ENCODE measurements around the gene ZNF844.
A peak's percentile ranks its signal among the peaks of the same experiment; 100 is the strongest.

The ZNF844 gene

DNA sequence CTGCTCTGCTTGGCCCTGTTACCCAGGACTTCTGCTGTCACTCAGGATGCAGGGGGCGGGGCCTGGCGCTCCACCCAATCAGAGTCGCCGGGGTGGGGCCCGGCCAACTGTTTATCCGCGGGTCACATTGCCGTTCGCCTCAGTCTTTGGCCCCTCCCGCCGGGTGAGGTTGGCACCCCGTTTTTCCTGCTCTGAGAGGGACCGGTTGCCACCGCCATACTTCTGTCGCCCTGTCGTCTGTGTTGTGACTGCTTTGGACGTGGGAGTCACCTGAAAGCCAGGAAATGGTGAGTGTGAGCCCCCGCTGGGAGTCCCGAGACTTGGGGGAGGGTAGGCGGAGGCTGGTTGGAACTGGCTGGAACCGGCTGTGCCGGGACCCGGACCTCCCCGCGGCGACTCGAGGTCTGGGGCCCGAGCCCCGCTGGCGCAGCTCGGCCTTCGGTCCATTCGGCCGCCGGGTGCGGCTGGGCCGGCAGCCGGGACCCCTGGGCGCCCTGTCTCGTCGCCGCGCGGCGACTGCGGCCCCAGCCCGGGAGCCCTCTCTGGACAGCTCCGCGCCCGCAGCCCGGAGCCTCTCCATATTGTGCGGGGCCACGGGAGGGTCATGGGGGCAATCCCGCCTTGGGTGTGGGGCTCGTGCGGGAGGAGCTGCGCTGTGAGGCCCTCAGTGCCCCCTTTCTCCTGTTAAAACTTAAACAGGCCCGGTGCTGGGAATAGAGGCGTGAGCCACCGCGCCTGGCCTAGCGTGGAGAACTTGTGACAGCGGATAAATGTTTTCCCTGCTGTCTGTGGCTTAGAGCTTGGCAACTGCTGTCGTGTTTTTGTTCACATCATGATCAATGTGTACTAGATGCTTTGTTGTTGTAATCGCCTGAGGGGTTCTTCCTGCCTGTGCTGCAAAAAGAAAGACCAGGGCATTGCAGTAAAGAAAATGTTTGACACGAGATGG is at the start of gene ZNF844:
ZNF844 (plus strand) TSS at position 142 of the 949 bp plus-strand sequence; CDS start at position 285, 143 bp downstream.
- FAIRE-seq (no peak), DNase-seq (ENCODE audit: insufficient read length, low spot score) (peak; percentile 65)

DNA sequence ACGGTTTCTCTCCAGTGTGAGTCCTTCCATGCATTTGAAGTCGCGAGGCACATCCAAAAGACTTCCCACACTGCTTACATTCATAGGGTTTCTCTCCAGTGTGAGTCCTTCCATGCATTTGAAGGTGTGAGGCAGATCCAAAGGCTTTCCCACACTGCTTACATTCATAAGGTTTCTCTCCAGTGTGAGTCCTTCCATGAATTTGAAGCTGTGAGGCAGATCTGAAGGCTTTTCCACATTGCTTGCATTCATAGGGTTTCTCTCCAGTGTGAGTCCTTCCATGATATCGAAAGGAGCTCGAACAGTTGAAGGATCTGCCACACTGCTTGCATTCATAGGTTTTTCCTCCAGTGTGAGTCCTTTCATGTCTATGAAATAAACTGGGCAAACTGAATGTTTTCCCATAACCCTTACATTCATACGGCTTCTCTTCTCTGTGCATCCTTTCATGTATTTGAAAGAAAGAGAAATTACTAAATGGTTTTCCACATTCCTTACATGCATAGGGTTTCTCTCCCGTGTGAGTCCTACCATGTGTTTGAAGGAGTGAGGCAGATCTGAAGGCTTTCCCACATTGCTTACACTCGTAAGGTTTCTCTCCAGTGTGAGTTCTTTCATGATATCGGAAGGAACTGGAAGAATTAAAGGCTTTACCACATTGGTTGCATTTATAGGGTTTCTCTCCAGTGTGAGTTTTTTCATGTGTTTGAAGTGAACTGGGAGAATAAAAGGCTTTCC is 49.3 kb upstream of the ZNF844 start:
- DNase-seq (ENCODE audit: insufficient read length, low spot score) = no peak
- FAIRE-seq = no peak
- TF ChIP-seq POLR2A (IDR thresholded peaks at IDR 0.05; ENCODE audit: low read depth, low read length) = no peak

More for the DNA sequence above, at the start of gene ZNF844:
- peak; percentile 26; the same call in 1 of the 2 replicates for TF ChIP-seq POLR2A (IDR thresholded peaks at IDR 0.05; ENCODE audit: low read depth, low read length)

- DNase-seq (ENCODE audit: insufficient read length, low spot score) (no peak), FAIRE-seq (no peak)
- TF ChIP-seq POLR2A (IDR thresholded peaks at IDR 0.05; ENCODE audit: low read depth, low read length) = no peak
These were observed 48.8 kb upstream of the ZNF844 start for GRCh38 chr19:12015753-12016116.

- TF ChIP-seq POLR2A (IDR thresholded peaks at IDR 0.05; ENCODE audit: low read depth, low read length) = no peak
- DNase-seq (ENCODE audit: insufficient read length, low spot score) = no peak
- no peak for FAIRE-seq
These were observed 30.3 kb upstream of the ZNF844 start for GRCh38 chr19:12034198-12034597.

GRCh38 chr19:12034620-12035019 is 29.9 kb upstream of the ZNF844 start:
- DNase-seq (ENCODE audit: insufficient read length, low spot score) (no peak), FAIRE-seq (no peak)
- no peak for TF ChIP-seq POLR2A (IDR thresholded peaks at IDR 0.05; ENCODE audit: low read depth, low read length)

DNA sequence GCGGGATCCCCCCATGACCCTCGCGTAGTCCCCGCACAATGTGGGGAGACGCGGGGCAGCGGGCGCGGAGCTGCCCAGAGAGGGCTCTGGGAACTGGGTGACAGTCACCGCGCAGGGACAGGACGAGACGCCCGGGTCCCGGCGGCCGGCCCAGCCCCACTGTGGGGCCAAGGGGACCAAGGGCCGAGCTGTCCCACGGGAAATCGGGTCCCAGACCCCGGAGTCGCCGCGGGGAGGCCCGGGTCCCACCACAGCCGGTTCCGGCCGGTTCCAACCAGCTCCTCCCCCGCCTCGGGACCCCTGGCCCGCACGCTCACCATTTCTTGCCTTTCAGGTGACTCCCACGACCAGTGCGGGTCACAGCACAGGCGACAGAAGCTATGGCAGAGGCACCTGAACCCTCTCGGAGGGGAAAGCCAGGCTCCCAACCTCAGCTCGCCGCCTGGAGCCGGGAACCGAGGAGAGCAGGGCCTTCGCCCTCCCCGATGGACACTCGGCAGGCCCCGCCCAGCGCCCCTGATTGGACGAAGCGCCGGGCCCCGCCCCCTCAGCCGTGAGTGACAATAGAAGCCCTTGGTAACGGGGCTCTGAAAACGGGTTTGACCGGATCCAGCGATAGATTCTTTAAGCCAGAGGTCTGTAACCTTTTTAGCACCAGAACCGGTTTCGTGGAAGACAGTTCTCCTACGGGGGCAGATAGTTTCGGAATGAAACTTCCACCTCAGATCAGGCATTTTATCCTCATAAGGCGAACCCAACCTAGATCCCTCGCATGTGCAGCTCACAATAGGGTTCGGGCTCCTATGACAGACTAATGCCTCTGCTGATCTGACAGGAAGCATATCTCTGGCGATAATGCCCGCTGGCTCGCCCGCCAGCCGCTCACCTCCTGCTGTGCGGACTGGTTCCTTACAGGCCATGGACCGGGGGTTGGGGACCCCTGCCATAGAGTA is 29.0 kb upstream of the ZNF844 start, which contains the start of gene ZNF433:
ZNF433 (minus strand) TSS at position 460 of the 953 bp plus-strand sequence; CDS start at position 320, 140 bp downstream.
- DNase-seq (ENCODE audit: insufficient read length, low spot score) (peak; percentile 89), FAIRE-seq (no peak)
- TF ChIP-seq POLR2A (IDR thresholded peaks at IDR 0.05; ENCODE audit: low read depth, low read length) = peak; percentile 87

GRCh38 chr19:12042893-12043292 is 21.6 kb upstream of the ZNF844 start:
- FAIRE-seq = no peak
- no peak for TF ChIP-seq POLR2A (IDR thresholded peaks at IDR 0.05; ENCODE audit: low read depth, low read length)
- DNase-seq (ENCODE audit: insufficient read length, low spot score) = no peak

- TF ChIP-seq POLR2A (IDR thresholded peaks at IDR 0.05; ENCODE audit: low read depth, low read length) = no peak
These were observed 20.6 kb upstream of the ZNF844 start for GRCh38 chr19:12043752-12044422.

DNA sequence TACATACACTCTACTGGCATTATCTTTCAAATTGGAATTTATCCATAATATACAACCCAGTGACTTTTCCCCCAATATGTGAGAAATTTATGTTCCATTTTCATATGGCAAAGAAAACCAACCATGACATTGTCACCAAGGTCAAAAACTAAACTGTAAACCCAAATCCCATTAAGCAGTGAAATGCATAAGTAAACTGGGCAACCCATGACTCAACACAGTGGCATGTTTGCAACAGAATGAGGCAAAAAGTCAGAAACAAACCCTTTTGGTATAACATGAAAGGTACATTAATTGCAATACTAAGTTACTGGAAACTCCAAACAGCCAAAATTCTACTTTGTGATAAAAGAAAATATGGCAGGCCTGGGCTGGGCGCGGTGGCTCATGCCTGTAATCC is 16.7 kb upstream of the ZNF844 start:
- DNase-seq (ENCODE audit: insufficient read length, low spot score) = no peak
- FAIRE-seq = no peak
- no peak for TF ChIP-seq POLR2A (IDR thresholded peaks at IDR 0.05; ENCODE audit: low read depth, low read length)

More at GRCh38 chr19:12043752-12044422, 20.6 kb upstream of the ZNF844 start:
- DNase-seq (ENCODE audit: insufficient read length, low spot score) (no peak), FAIRE-seq (no peak)

- no peak for TF ChIP-seq POLR2A (IDR thresholded peaks at IDR 0.05; ENCODE audit: low read depth, low read length)
- no peak for DNase-seq (ENCODE audit: insufficient read length, low spot score)
- peak; percentile 71 for FAIRE-seq
These were observed 12.4 kb upstream of the ZNF844 start for GRCh38 chr19:12052091-12052496.

DNA sequence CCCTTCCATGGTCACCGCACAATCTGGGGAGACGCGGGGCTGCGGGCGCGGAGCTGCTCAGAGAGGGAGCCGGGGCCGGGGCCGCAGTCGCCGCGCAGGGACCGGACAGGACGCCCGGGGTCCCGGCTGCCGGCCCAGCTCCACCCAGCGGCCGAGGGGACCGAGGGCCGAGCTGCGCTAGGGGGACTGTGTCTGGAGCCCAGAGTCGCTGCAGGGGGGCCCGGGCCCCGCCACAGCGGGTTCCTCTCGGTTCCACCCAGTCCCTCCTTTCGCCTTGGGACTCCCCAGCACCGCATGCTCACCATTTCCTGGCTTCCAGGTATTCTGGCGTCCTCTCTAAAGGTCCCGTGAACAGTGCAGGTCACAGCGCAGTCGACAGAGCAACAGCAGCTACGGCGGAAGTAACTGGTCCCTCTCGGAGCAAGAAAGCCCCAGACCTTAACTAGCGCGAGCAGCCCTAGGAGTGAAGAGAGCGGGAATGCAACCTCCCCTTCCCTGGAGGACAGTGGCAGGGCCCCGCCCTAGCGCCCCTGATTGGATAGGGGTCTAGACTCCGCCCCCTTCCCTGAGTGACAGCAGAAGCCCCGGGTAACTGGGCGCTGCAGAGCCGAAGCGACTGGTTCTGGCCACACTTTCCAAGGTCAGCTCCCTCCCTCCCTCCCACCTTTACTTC is 11.9 kb upstream of the ZNF844 start, which contains the start of gene ZNF878:
ZNF878 (minus strand) TSS at position 465 of the 673 bp plus-strand sequence; CDS start at position 305, 160 bp downstream.
- DNase-seq (ENCODE audit: insufficient read length, low spot score) = peak; percentile 88
- FAIRE-seq = peak; percentile 89
- TF ChIP-seq POLR2A (IDR thresholded peaks at IDR 0.05; ENCODE audit: low read depth, low read length) = peak; percentile 96

- DNase-seq (ENCODE audit: insufficient read length, low spot score) = no peak
- no peak for TF ChIP-seq POLR2A (IDR thresholded peaks at IDR 0.05; ENCODE audit: low read depth, low read length)
- no peak for FAIRE-seq
These were observed 8.7 kb upstream of the ZNF844 start for GRCh38 chr19:12055784-12056183.
